Upper lobe of right lung (tissue), 1 donor: ENCODE data around the gene LCA5L. TPM values are rescaled to one million over a fixed set of nuclear protein-coding genes. Genes with fewer than 3 reads are reported as not detected.

Source experiments
- ATAC-seq: fragments of 200-7000 bp; cut with Tn5 transposase; one replicate; pipeline ENCODE4 v1.9.1; 2020; ENCODE audit warnings: mild to moderate bottlenecking, moderate library complexity
- DNase-seq: peaks from one replicate; pipeline ENCODE4 v3.0.0-alpha.2; 2020
- H3K27ac ChIP-seq: fragments of 200-600 bp; one replicate; pipeline ENCODE4 v1.8.0; 2022
- H3K27me3 ChIP-seq: fragments of 200-600 bp; one replicate; pipeline ENCODE4 v1.8.0; 2022; ENCODE audit warnings: mild to moderate bottlenecking
- H3K36me3 ChIP-seq: fragments of 200-600 bp; one replicate; pipeline ENCODE4 v1.8.0; 2022
- H3K4me1 ChIP-seq: fragments of 200-600 bp; one replicate; pipeline ENCODE4 v1.8.0; 2022
- H3K4me3 ChIP-seq: fragments of 200-600 bp; one replicate; pipeline ENCODE4 v1.8.0; 2022; ENCODE audit warnings: mild to moderate bottlenecking
- H3K9me3 ChIP-seq: fragments of 200-600 bp; one replicate; pipeline ENCODE4 v1.8.0; 2022
- CTCF ChIP-seq: fragments of 200-600 bp; IDR thresholded peaks from one replicate; pipeline ENCODE4 v1.8.0; 2022; ENCODE audit warnings: antibody characterized with exemption
- intact Hi-C: fragments of 100-400 bp; cut with DNase I; formaldehyde crosslinking; loops from one replicate; pipeline ENCODE4 v1.11.0; 2022
- total RNA-seq: library from RNA; stranded (reverse); fragmentation: NEBNext Ultra II Directional; extraction: Animal tissue kit (Norgen Biotek cat#: 25700); gene quantifications from one replicate; pipeline ENCODE4 v1.2.1, GENCODE V29; 2021
- donor health status: DM: no; HTN: yes; CAD: no; lungs with severe emphysema.

The LCA5L gene
- total RNA-seq, 1 donor from 2014 or later, result 1.8 TPM

- H3K4me3 ChIP-seq, result peak within 1 kb of the TSS; percentile 38
- no peaks in the 10 kb centered on the region for H3K4me1 ChIP-seq
- no peaks in the 10 kb centered on the region for H3K9me3 ChIP-seq
- intact Hi-C loops, result no loop called here
- no peak within 1 kb of the TSS for H3K27ac ChIP-seq
- TF ChIP-seq CTCF, result no peak
- H3K27me3 ChIP-seq, result no peaks in the 10 kb centered on the region
- ATAC-seq (peak; percentile 96), DNase-seq (peak; percentile 73)
- no peaks in the 10 kb centered on the region for H3K36me3 ChIP-seq
Observed at GRCh38 chr21:39451332-39452206, 6.0 kb upstream of the LCA5L start, which contains the start of gene SH3BGR. TSS of gene SH3BGR (plus strand) at chr21:39451970. CDS start at chr21:39452097, 127 bp downstream.

GRCh38 chr21:39447264-39447663 lies 1.7 kb upstream of the LCA5L start:
- no peak overlapping the region for H3K27ac ChIP-seq

GRCh38 chr21:39444421-39445180 lies 977 bp downstream of the LCA5L start:
- H3K4me1 ChIP-seq, result peaks cover 6% of the 10 kb centered on the region
- H3K27ac ChIP-seq, result peak overlapping the region; percentile 94
- no peak for DNase-seq
- intact Hi-C loops, result no loop called here
- no peak for TF ChIP-seq CTCF
- H3K4me3 ChIP-seq, result peak overlapping the region; percentile 93
- no peaks in the 10 kb centered on the region for H3K36me3 ChIP-seq
- H3K9me3 ChIP-seq, result no peaks in the 10 kb centered on the region
- ATAC-seq, result peak; percentile 7
- H3K27me3 ChIP-seq, result no peaks in the 10 kb centered on the region

More at GRCh38 chr21:39447264-39447663, 1.7 kb upstream of the LCA5L start:
- intact Hi-C loops, result no loop called here
- no peak overlapping the region for H3K4me3 ChIP-seq
- no peaks in the 10 kb centered on the region for H3K36me3 ChIP-seq
- no peak for TF ChIP-seq CTCF
- DNase-seq (no peak), ATAC-seq (no peak)
- H3K27me3 ChIP-seq, result no peaks in the 10 kb centered on the region
- H3K9me3 ChIP-seq, result no peaks in the 10 kb centered on the region
- peaks cover 6% of the 10 kb centered on the region for H3K4me1 ChIP-seq

- no peaks in the 10 kb centered on the region for H3K9me3 ChIP-seq
- intact Hi-C loops, result no loop called here
- no peak overlapping the region for H3K27ac ChIP-seq
- H3K27me3 ChIP-seq, result no peaks in the 10 kb centered on the region
- DNase-seq (no peak), ATAC-seq (no peak)
- peaks cover 6% of the 10 kb centered on the region for H3K4me1 ChIP-seq
- H3K36me3 ChIP-seq, result no peaks in the 10 kb centered on the region
- H3K4me3 ChIP-seq, result no peak overlapping the region
- TF ChIP-seq CTCF, result peak; percentile 70
Observed at GRCh38 chr21:39441502-39442475, 3.8 kb downstream of the LCA5L start.

- no peak for TF ChIP-seq CTCF
- no peak overlapping the region for H3K27ac ChIP-seq
- no peaks in the 10 kb centered on the region for H3K4me1 ChIP-seq
- no peaks in the 10 kb centered on the region for H3K36me3 ChIP-seq
- H3K27me3 ChIP-seq, result no peaks in the 10 kb centered on the region
- intact Hi-C loops, result no loop called here
- no peak overlapping the region for H3K4me3 ChIP-seq
- DNase-seq (no peak), ATAC-seq (no peak)
- H3K9me3 ChIP-seq, result no peaks in the 10 kb centered on the region
Observed at GRCh38 chr21:39439232-39439631, 6.3 kb downstream of the LCA5L start.
